Measurements from ENCODE around the gene HIVEP1.

HIVEP1 gene

GRCh38 chr6:11994875-11995461 lies 17.1 kb upstream of the HIVEP1 start:
- no peak for DNase-seq (ENCODE audit: low read depth)

GRCh38 chr6:11996751-11997150 lies 15.4 kb upstream of the HIVEP1 start:
- no peak for DNase-seq (ENCODE audit: low read depth)

- DNase-seq (ENCODE audit: low read depth): no peak
Measured at GRCh38 chr6:11999246-11999645, 12.9 kb upstream of the HIVEP1 start.

DNA sequence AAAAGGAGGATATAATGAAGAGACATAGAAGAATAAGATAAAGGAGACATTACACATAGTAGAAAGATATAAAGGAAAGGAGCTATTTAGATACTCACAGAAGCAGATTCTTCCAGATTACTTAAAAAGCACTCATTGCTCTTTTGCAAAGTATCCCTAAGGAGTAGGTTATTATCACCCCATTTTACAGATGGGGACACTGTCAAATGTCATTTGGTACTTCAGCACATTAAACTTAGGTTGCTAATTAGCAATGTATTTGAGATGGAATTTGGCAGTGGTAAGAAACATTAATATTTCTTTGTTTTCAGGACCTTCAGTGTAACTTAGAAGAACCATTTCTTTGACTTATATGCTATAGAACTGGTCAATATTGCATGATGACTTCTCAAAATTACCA lies 11.9 kb upstream of the HIVEP1 start:
- no peak for DNase-seq (ENCODE audit: low read depth)

- DNase-seq (ENCODE audit: low read depth): peak; percentile 56
Measured at GRCh38 chr6:12001004-12001705, 11.0 kb upstream of the HIVEP1 start.

DNA sequence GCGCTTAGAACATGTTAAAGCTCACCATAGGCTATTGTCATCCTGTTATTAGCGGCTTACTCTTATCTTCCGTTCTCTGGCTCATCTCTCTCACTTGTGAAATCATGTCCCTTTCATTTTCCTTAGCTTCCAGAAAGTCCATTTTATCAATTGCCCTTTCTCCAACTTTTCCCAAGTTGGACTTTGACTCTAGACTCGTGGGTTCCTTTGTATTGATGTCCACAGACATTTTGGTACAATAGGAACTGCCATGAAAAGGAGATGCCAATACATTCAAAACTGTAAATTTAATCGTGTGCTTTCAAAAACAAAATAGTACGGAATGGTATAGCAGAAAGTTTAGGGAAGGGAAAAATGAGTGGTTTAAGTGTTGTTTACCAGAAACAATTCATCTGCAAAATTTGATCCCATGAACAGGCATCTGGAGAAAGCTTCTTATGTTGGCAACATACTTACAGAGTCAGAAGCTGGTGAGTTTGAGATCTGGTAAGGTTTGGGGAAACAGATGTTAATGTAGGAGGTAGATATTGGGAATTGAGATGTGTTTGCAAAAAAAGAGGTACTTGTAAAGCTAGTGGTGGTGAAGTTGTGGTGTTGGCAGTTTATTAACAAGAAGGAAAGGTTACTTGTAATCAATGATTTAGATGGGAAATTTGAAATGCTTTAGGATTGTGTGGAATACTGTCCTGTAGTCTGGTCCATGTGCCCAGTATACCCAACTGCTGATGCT lies 10.2 kb upstream of the HIVEP1 start:
- DNase-seq (ENCODE audit: low read depth): no peak

DNA sequence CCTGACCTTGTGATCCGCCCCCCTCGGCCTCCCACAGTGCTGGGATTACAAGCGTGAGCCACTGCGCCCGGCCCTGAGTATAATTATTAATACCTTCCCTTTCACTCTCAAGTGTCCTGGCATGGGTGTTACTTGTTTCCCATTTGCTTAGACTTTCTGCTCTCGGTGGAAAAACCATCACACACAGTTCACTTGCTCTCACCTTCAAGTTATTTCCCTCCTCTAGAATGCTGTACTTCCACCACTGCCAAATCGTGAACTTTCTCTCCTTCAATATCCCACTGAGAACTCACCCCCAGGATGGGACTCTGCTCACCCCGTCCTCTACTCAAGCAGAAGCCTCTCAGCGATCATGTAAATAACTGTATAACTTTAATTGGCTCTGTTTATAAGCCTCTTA lies 4.6 kb upstream of the HIVEP1 start:
- DNase-seq (ENCODE audit: low read depth): no peak

DNA sequence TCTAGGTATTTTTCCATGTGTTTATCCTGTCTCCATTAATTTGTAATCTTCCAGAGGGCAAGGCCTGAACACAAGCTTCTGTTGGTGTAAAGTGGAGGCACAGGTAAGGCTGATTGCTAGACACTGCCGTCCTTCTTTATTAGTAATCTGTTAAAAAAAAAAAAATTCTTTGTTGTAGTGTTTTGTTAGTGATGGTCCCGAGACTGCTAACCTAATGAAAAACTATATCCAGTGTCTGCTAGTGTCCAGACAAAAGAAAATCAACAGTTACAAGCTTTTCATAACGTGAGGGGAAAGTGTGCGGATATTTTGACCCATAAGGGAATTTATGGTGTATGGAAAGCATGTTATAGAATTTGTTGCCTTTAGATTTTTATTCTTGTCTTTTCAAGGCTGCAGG lies 4.2 kb upstream of the HIVEP1 start:
- DNase-seq (ENCODE audit: low read depth): no peak

DNA sequence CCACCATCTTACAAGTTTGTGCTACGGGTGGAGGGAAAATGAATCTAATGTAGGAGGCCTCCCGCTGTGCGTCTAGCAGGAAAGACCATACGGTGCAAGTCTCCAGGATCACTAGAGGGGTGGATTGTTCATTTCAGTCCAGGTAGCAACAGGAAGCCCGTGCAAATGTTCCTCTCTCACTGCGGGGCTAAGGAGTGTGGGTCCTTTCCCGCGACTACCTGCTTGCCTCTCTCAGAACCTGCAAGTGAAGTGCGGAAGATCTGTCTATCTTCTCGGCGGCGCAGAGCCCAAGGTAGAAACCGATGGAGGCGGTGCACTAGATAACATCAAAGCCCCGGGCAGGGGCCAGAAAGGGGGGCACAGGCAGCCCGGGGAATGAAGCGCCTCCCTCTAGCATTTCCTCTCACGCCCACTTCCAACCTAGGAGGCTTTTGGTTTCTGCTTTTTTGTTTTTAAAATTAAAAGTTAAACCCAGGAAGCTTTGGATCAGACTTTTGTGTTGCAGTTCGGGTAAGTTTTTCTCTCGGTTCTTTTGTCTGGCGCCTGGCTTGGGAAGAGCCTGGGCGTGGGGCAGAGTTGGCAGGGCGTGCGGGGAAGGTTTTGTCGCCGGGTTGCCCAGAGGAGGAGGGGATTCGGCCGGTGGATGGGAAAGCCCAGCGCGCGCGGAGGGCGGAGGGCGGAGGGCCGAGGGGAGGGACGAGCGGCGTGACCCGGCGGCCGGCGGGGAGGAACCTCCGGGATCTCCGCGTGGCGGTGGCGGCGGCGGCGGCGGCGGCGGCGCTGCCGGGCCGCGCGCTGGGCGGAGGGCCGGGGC lies 3.5 kb upstream of the HIVEP1 start:
- no peak for DNase-seq (ENCODE audit: low read depth)

GRCh38 chr6:12009180-12009685 lies 2.9 kb upstream of the HIVEP1 start:
- DNase-seq (ENCODE audit: low read depth): no peak

- peak; percentile 54 for DNase-seq (ENCODE audit: low read depth)
Measured at GRCh38 chr6:12009876-12010634, 2.1 kb upstream of the HIVEP1 start.

- peak; percentile 42 for DNase-seq (ENCODE audit: low read depth)
Measured at GRCh38 chr6:12010635-12011275, 1.4 kb upstream of the HIVEP1 start.

GRCh38 chr6:12011276-12012037 lies 655 bp upstream of the HIVEP1 start:
- DNase-seq (ENCODE audit: low read depth): peak; percentile 67

DNA sequence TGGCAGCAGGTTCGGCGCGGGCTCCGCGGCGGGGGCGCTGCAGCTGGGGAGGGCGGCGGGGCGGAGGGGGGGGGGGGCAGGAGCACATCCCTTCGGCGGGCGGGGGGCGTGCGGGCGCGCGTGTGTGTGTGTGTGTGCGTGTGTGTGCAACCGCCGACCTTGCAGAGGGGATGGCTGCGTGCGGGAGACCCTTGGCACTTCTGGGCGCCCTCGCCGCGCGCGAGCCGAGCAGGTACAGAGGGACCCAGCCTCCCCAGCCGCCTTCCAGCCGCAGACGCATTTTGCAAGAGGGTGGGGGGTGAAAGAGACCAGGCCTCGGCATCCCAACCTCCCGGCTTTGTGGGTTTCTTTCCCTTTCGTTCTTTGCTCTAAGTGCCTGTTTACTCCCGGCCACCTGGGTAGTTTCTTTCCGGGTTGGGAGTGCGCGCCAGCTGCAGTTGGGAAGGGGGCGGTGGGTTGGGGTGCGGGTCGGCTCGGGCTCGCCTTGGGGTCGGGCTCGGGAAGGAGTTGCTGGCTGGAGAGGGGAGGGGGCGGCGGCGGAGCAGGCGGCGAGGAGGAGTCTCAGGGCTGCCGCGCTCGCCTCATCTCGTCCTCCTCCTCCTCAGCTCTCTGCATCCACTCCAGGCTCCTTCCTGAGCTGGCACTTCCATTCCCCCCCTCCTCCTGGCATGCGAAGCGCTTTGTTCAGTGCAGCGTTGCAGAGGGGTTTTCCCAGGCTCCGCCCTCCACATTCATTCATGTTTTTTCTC lies 620 bp downstream of the HIVEP1 start:
- DNase-seq (ENCODE audit: low read depth): peak; percentile 51

DNA sequence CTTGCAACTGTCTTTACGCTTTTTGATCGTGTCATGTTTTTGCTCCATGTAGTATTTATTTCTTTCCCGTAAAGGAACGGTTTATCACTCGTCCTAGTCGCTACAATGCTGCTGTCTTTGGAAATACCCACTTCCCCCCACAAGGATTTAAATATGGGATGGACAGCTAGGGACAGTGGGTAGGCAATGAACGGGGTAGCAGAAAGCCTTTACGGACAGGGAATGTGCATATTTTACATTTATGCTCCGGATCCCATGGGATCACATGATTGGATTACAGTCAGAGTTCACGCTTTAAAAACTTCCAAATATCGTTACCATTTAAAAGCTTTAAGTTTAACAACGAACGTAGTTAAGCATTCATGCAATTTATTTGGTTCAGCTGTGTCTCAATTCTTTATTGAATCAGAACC lies 1.2 kb downstream of the HIVEP1 start:
- no peak for DNase-seq (ENCODE audit: low read depth)

GRCh38 chr6:12014027-12014872 lies 2.1 kb downstream of the HIVEP1 start:
- no peak for DNase-seq (ENCODE audit: low read depth)

DNA sequence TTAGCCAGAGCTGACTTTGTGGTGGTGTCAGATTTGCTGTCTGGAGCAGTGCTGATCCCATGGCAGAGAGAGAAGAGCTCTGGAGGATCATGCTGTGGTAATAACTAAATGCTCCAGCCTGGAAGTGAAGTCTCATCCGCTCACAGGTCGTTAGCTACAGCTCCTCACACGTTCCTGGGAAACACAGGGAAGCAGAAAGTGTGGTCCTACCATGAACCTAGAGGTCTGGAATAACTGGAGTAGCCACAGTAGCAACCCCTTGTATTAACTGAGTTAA lies 2.7 kb downstream of the HIVEP1 start:
- no peak for DNase-seq (ENCODE audit: low read depth)

DNA sequence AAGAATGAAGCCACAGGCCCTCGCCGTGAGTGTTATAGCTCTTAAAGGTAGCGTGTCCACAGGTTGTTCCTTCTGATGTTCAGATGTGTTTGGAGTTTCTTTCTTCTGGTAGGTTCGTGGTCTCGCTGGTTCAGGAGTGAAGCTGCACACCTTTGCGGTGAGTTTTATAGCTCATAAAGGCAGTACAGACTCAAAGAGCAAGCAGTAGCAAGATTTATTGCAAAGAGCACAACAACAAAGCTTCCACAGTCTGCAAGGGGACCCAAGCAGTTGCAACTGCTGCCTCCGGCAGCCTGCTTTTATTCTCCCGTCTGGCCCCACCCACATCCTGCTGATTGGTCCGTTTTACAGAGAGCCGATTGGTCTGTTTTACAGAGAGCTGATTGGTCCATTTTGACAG lies 5.2 kb downstream of the HIVEP1 start:
- DNase-seq (ENCODE audit: low read depth): no peak

DNA sequence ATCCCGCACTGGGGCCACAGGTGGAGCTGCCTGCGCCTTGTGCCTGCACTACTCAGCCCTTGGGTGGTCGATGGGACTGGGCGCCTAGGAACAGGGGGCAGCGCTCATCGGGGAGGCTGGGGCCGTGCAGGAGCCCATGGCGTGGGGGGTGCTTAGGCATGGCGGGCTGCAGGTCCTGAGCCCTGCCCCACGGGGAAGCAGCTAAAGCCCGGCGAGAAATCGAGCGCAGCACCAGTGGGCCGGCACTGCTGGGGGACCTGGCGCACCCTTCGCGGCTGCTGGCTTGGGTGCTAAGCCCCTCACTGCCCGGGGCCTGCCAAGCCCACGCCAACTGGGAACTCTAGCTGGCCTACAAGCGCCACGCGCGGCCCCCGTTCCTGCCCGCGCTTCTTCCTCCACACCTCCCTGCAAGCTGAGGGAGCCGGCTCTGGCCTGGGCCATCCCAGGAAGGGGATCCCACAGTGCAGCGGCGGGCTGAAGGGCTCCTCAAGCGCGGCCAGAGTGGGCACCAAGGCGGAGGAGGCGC lies 5.8 kb downstream of the HIVEP1 start:
- DNase-seq (ENCODE audit: low read depth): no peak
